A673 (cell line): ENCODE measurements around the gene MEF2A.

ENCODE experiments used
- EZH2 ChIP-seq: fragments of 200-600 bp; sonication (generic); IDR thresholded peaks from 2 replicates; pipeline ENCODE4 v1.6.1; 2017; ENCODE audit warnings: borderline replicate concordance, low read depth, mild to moderate bottlenecking, mixed read lengths, antibody characterized with exemption, low read length; ENCODE audit not compliant: poor library complexity, severe bottlenecking
- TF ChIP-seq, protein P1 (sequence below): fragments of 300-800, 200-600 bp; sonication (generic); conservative IDR thresholded peaks from 2 replicates; pipeline ENCODE4 v1.5.1; 2017; ENCODE audit warnings: low read depth, mild to moderate bottlenecking, antibody characterized with exemption, low read length, moderate library complexity, mixed read lengths

DNA sequence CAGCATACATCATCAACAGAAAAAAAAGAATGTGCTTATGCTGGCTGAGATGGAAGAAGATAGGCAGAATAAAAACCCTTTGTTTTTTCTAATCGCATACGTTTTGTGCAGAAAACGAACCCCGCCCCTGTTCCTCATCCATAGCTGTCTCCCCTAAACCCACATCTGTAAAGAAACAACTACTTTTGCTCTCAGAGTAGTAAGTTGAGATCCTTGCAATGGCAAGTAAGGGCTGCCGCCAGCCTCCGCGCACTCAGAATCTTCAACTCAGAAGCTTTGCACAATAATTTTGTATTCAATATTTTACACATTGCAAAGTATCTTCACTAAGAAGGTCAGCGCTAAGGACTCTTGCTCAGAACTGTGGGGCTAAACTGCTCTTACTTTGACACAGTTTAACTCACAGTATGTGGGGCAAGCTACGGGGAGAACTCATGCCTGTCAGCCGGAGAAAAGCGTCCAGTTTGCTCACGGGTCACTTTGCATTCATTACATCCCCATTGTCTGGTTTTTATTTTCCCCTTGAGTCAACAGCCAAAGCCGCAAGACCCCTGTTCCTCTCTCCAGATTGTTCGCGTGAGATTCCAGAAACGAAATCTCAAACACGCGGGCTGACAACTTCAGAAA is 166.5 kb downstream of the MEF2A start:
- TF ChIP-seq, protein P1, sequence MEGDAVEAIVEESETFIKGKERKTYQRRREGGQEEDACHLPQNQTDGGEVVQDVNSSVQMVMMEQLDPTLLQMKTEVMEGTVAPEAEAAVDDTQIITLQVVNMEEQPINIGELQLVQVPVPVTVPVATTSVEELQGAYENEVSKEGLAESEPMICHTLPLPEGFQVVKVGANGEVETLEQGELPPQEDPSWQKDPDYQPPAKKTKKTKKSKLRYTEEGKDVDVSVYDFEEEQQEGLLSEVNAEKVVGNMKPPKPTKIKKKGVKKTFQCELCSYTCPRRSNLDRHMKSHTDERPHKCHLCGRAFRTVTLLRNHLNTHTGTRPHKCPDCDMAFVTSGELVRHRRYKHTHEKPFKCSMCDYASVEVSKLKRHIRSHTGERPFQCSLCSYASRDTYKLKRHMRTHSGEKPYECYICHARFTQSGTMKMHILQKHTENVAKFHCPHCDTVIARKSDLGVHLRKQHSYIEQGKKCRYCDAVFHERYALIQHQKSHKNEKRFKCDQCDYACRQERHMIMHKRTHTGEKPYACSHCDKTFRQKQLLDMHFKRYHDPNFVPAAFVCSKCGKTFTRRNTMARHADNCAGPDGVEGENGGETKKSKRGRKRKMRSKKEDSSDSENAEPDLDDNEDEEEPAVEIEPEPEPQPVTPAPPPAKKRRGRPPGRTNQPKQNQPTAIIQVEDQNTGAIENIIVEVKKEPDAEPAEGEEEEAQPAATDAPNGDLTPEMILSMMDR: no peak
- no peak for TF ChIP-seq EZH2
